ENCODE data around the gene TUSC2. TPM values are rescaled to one million over a fixed set of nuclear protein-coding genes. Genes with fewer than 3 reads are reported as not detected.

The TUSC2 gene
- polyA plus RNA-seq, 1 of the 3 experiments (the other 2 are of a cell fraction), result 58.7 TPM

DNA sequence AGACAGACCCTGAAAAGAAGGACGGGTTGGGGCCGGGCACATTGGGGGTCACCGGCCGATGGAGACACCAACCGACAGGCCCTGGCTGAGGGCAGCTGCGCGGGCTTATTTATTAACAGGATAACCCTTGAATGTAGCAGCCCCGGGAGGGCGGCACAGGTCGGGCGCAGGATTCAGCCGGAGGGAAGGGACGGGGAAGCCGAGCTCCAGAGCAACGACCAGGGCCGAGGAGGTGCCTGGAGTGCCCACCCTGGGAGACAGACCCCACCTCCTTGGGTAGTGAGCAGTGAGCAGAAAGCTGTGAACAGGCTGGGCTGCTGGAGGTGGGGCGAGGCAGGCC, 51.3 kb downstream of the TUSC2 start:
- H3K9ac ChIP-seq, result no peak overlapping the region
- 0 out of 2 replicates have a peak, but pooled peaks cover 16% of the 10 kb centered on the region for H3K27me3 ChIP-seq (ENCODE audit: insufficient read depth)
- TF ChIP-seq SIN3A (IDR thresholded peaks at IDR 0.05; ENCODE audit: borderline replicate concordance, low read depth, low read length), result no peak
- TF ChIP-seq FOXJ3 (CRISPR knock-in tag; IDR thresholded peaks at IDR 0.05), result no peak
- TF ChIP-seq, protein P1, sequence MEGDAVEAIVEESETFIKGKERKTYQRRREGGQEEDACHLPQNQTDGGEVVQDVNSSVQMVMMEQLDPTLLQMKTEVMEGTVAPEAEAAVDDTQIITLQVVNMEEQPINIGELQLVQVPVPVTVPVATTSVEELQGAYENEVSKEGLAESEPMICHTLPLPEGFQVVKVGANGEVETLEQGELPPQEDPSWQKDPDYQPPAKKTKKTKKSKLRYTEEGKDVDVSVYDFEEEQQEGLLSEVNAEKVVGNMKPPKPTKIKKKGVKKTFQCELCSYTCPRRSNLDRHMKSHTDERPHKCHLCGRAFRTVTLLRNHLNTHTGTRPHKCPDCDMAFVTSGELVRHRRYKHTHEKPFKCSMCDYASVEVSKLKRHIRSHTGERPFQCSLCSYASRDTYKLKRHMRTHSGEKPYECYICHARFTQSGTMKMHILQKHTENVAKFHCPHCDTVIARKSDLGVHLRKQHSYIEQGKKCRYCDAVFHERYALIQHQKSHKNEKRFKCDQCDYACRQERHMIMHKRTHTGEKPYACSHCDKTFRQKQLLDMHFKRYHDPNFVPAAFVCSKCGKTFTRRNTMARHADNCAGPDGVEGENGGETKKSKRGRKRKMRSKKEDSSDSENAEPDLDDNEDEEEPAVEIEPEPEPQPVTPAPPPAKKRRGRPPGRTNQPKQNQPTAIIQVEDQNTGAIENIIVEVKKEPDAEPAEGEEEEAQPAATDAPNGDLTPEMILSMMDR (IDR thresholded peaks at IDR 0.05), result no peak
- no peak for TF ChIP-seq NFIC (IDR thresholded peaks at IDR 0.05; ENCODE audit: borderline replicate concordance)
- no peak for TF ChIP-seq EP300 (IDR thresholded peaks at IDR 0.05; ENCODE audit: borderline replicate concordance in 1 of 2, low read depth in 1 of 2, low read length in 1 of 2)
- TF ChIP-seq, protein P2, sequence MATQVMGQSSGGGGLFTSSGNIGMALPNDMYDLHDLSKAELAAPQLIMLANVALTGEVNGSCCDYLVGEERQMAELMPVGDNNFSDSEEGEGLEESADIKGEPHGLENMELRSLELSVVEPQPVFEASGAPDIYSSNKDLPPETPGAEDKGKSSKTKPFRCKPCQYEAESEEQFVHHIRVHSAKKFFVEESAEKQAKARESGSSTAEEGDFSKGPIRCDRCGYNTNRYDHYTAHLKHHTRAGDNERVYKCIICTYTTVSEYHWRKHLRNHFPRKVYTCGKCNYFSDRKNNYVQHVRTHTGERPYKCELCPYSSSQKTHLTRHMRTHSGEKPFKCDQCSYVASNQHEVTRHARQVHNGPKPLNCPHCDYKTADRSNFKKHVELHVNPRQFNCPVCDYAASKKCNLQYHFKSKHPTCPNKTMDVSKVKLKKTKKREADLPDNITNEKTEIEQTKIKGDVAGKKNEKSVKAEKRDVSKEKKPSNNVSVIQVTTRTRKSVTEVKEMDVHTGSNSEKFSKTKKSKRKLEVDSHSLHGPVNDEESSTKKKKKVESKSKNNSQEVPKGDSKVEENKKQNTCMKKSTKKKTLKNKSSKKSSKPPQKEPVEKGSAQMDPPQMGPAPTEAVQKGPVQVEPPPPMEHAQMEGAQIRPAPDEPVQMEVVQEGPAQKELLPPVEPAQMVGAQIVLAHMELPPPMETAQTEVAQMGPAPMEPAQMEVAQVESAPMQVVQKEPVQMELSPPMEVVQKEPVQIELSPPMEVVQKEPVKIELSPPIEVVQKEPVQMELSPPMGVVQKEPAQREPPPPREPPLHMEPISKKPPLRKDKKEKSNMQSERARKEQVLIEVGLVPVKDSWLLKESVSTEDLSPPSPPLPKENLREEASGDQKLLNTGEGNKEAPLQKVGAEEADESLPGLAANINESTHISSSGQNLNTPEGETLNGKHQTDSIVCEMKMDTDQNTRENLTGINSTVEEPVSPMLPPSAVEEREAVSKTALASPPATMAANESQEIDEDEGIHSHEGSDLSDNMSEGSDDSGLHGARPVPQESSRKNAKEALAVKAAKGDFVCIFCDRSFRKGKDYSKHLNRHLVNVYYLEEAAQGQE (IDR thresholded peaks at IDR 0.05; ENCODE audit: low read depth, low read length), result no peak
- no peak for TF ChIP-seq EZH2phosphoT487 (IDR thresholded peaks at IDR 0.05; ENCODE audit: borderline replicate concordance, low read depth)
- TF ChIP-seq, protein P3, sequence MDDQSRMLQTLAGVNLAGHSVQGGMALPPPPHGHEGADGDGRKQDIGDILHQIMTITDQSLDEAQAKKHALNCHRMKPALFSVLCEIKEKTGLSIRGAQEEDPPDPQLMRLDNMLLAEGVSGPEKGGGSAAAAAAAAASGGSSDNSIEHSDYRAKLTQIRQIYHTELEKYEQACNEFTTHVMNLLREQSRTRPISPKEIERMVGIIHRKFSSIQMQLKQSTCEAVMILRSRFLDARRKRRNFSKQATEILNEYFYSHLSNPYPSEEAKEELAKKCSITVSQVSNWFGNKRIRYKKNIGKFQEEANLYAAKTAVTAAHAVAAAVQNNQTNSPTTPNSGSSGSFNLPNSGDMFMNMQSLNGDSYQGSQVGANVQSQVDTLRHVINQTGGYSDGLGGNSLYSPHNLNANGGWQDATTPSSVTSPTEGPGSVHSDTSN (IDR thresholded peaks at IDR 0.05), result no peak
- TF ChIP-seq RXRA (IDR thresholded peaks at IDR 0.05; ENCODE audit: borderline replicate concordance, low read depth), result no peak
- no peak for TF ChIP-seq MXI1 (IDR thresholded peaks at IDR 0.05; ENCODE audit: low read depth, low read length)
- H3K27ac ChIP-seq (ENCODE audit: low read depth in 2 of 2, low read length in 1 of 2), result no peak overlapping the region
- no peaks in the 10 kb centered on the region for H3K79me2 ChIP-seq (ENCODE audit: insufficient read depth)
- ChIA-PET CTCF (interaction anchor here (1.0 to 12.2 kb wide), 6 partner anchors 22 to 156 kb away, joined by 3 to 206 read pairs (median 14); partner anchors contain the start of genes GNAT1, HYAL3 and NAA80), POLR2A (no interaction called here)
- peaks cover 10% of the 10 kb centered on the region for H3F3A ChIP-seq (replicated peaks; ENCODE audit: insufficient read depth)
- H3K36me3 ChIP-seq (replicated peaks in 1 of 2; ENCODE audit: control insufficient read depth in 1 of 2, insufficient read depth in 2 of 2, low read length in 1 of 2), result no peaks in the 10 kb centered on the region
- no peaks in the 10 kb centered on the region for H3K9me2 ChIP-seq
- no peak overlapping the region for H3K4me3 ChIP-seq (ENCODE audit: low read depth in 2 of 2, low read length in 1 of 2)
- no peak overlapping the region for H3K4me2 ChIP-seq
- no peaks in the 10 kb centered on the region for H3K9me3 ChIP-seq
- no peak for DNase-seq
- 89% methylated on average over 12 of the region's 17 CpGs for WGBS (ENCODE audit: low lambda C conversion rate)
- no peak overlapping the region for H2AFZ ChIP-seq (ENCODE audit: low read depth)
- H3K4me1 ChIP-seq (ENCODE audit: control insufficient read depth in 1 of 2, insufficient read depth in 2 of 2, low read depth in 1 of 2, low read length in 1 of 2), result peaks cover 0 to 11% of the 10 kb centered on the region in 2 experiments; a peak in 1 of 4 replicates
- H4K20me1 ChIP-seq (ENCODE audit: insufficient read depth), result no peaks in the 10 kb centered on the region
